ENCODE measurements around the gene MYO5A.

Gene MYO5A

DNA sequence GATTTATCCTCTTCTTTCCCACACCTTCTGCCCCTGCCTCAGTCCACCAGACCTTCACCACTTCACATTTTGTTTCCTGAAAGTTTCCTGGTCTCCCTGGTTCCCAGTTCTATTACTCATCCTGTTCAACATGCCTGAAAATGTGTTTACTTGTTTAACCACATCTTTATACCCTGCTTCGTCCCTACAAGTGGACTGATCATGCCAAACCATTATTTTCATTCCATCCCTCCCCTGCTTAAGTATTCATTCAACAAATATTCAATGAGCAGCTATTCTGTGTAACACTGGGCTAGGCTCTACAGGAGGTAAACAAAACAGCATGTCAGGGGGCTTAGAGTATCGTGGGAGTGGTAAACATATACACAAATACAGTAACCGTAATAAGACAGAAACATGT is 5.5 kb downstream of the MYO5A start:
- H3K4me1 ChIP-seq: no peaks in the 10 kb centered on the region
- H3K27me3 ChIP-seq (ENCODE audit: control insufficient read depth, insufficient read depth, low read length): no peaks in the 10 kb centered on the region
- peak overlapping the region; percentile 9 for H3K4me2 ChIP-seq (ENCODE audit: low read length)
- TF ChIP-seq, protein P1, sequence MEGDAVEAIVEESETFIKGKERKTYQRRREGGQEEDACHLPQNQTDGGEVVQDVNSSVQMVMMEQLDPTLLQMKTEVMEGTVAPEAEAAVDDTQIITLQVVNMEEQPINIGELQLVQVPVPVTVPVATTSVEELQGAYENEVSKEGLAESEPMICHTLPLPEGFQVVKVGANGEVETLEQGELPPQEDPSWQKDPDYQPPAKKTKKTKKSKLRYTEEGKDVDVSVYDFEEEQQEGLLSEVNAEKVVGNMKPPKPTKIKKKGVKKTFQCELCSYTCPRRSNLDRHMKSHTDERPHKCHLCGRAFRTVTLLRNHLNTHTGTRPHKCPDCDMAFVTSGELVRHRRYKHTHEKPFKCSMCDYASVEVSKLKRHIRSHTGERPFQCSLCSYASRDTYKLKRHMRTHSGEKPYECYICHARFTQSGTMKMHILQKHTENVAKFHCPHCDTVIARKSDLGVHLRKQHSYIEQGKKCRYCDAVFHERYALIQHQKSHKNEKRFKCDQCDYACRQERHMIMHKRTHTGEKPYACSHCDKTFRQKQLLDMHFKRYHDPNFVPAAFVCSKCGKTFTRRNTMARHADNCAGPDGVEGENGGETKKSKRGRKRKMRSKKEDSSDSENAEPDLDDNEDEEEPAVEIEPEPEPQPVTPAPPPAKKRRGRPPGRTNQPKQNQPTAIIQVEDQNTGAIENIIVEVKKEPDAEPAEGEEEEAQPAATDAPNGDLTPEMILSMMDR (IDR thresholded peaks at IDR 0.05): no peak
- no peaks in the 10 kb centered on the region for H3K36me3 ChIP-seq (ENCODE audit: control insufficient read depth, insufficient read depth, low read length)
- H3K9ac ChIP-seq: no peak overlapping the region
- H3K27ac ChIP-seq: peak overlapping the region; percentile 8
- H3K9me3 ChIP-seq (ENCODE audit: control insufficient read depth, low read length): no peaks in the 10 kb centered on the region
- no peak overlapping the region for H3K4me3 ChIP-seq (ENCODE audit: low read depth, low read length)
- H2AFZ ChIP-seq: no peak overlapping the region
- peaks cover 10% of the 10 kb centered on the region for H3K79me2 ChIP-seq

DNA sequence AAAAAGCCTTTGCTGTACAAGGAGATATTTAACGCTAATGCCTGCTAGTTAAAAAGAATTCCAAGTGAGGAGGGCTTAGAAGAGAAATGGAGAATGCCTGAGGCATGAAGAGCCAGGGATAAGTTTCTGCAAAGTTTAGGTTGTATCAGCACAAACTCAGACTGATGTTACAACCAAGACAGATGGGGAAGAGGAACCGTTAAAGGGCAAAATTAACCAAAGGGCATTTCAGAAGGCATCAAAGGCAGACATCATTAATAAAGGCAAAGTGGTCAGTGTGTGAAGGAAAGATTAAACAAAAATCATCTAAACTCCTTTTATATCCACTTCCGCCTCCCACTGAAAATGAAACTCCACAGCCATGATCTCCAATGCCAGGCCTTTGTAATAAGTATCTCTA is 7.0 kb downstream of the MYO5A start:
- H3K36me3 ChIP-seq (ENCODE audit: control insufficient read depth, insufficient read depth, low read length): no peaks in the 10 kb centered on the region
- H3K4me3 ChIP-seq (ENCODE audit: low read depth, low read length): no peak overlapping the region
- no peak overlapping the region for H2AFZ ChIP-seq
- H3K9me3 ChIP-seq (ENCODE audit: control insufficient read depth, low read length): no peaks in the 10 kb centered on the region
- H3K9ac ChIP-seq: no peak overlapping the region
- TF ChIP-seq, protein P1 (IDR thresholded peaks at IDR 0.05): no peak
- no peaks in the 10 kb centered on the region for H3K27me3 ChIP-seq (ENCODE audit: control insufficient read depth, insufficient read depth, low read length)
- H3K4me1 ChIP-seq: no peaks in the 10 kb centered on the region
- H3K79me2 ChIP-seq: peaks cover 14% of the 10 kb centered on the region
- no peak overlapping the region for H3K27ac ChIP-seq
- no peak overlapping the region for H3K4me2 ChIP-seq (ENCODE audit: low read length)

DNA sequence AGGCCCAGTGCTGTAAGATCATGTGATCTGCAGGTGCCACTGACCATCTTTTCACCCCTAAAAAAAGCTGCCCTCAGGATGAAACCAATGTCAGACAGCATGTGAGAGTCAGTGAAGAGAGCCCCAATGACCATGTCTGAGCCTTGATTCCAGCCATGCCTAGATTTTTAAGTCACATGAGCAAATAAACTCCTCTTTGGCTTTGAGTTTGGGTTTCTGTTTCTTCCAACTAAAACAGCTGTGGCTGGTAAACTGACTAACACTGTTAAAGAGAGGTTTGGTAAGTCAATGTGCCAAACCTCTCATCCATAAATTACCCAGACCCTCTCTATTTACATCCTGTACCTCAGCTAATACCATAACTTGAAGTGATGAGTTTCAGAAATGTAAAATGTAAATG is 8.3 kb downstream of the MYO5A start:
- Histone ChIP-seq H3K27me3 (ENCODE audit: control insufficient read depth, insufficient read depth, low read length) (no peaks in the 10 kb centered on the region), H2AFZ (no peak overlapping the region), H3K4me3 (ENCODE audit: low read depth, low read length) (no peak overlapping the region), H3K36me3 (ENCODE audit: control insufficient read depth, insufficient read depth, low read length) (no peaks in the 10 kb centered on the region), H3K4me1 (no peaks in the 10 kb centered on the region), H3K79me2 (peaks cover 17% of the 10 kb centered on the region), H3K9ac (no peak overlapping the region), H3K9me3 (ENCODE audit: control insufficient read depth, low read length) (no peaks in the 10 kb centered on the region), H3K4me2 (ENCODE audit: low read length) (no peak overlapping the region), H3K27ac (no peak overlapping the region)
- TF ChIP-seq, protein P1 (IDR thresholded peaks at IDR 0.05): no peak

DNA sequence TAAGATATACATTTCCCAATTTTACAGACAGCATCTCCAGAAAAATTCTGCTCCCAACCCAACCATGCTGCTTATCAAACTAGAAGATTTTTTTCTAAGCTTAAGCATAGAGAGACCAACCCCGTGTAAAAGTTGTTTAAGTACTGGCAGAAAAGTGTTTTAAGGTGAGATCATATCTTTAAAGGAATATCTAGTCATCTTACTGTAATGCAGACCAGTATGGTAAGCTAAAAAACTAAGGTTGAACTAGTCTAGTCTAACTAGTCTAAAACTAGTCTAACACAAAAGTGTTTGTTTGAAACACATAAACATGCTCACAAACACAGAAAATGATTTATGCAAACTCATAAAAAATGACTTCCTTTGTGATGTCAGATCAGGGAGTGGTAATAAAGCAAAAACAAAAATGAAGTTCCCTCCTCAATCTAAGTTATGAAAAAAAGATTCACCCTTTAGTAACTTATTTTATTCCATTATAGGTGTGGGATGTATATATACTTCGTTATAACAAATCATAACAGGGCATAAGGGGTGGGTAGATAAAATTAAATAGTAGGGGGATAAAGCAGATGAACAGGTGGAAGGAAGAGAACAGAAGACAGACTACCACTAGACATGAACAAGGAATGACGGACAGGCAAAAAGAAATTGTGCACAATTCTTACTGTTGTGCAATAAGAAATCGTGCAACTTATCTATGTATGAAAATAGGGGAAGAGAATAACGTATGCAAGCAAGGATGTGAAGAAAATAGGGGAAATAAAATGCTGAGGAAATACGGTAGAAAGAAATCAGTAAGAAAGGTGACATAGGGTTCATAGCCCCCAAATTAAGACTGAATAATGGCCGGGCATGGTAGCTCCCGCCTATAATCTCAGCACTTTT is 10.0 kb downstream of the MYO5A start:
- Histone ChIP-seq H3K9ac (no peak overlapping the region), H2AFZ (no peak overlapping the region), H3K4me1 (no peaks in the 10 kb centered on the region), H3K27me3 (ENCODE audit: control insufficient read depth, insufficient read depth, low read length) (no peaks in the 10 kb centered on the region), H3K27ac (no peak overlapping the region), H3K4me3 (ENCODE audit: low read depth, low read length) (no peak overlapping the region), H3K4me2 (ENCODE audit: low read length) (no peak overlapping the region), H3K79me2 (peaks cover 17% of the 10 kb centered on the region), H3K9me3 (ENCODE audit: control insufficient read depth, low read length) (no peaks in the 10 kb centered on the region), H3K36me3 (ENCODE audit: control insufficient read depth, insufficient read depth, low read length) (no peaks in the 10 kb centered on the region)
- TF ChIP-seq, protein P1 (IDR thresholded peaks at IDR 0.05): no peak

DNA sequence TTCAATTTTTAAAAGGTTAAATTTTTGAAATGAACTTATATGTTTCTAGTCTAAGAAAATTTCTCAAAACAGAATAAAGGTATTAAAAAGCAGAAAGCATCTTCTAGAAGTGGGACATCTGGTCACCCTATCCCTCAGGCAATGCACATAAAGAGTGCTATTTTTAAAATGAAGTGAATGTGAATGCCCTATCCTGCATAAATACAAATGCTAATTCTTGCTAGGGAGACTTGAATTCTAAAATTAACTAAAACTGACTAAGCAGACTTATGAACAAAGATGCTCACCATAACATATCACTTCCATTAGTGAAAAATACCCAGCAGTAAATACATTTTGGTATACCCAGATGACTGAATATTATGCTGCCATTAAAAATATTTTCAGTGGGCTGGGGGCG is 11.7 kb downstream of the MYO5A start:
- Histone ChIP-seq H3K9ac (no peak overlapping the region), H3K79me2 (peaks cover 17% of the 10 kb centered on the region), H3K9me3 (ENCODE audit: control insufficient read depth, low read length) (no peaks in the 10 kb centered on the region), H3K27ac (no peak overlapping the region), H3K4me3 (ENCODE audit: low read depth, low read length) (no peak overlapping the region), H3K36me3 (ENCODE audit: control insufficient read depth, insufficient read depth, low read length) (no peaks in the 10 kb centered on the region), H3K4me2 (ENCODE audit: low read length) (no peak overlapping the region), H3K27me3 (ENCODE audit: control insufficient read depth, insufficient read depth, low read length) (no peaks in the 10 kb centered on the region), H3K4me1 (no peaks in the 10 kb centered on the region), H2AFZ (no peak overlapping the region)
- TF ChIP-seq, protein P1 (IDR thresholded peaks at IDR 0.05): no peak

All from parathyroid adenoma (tissue), 2 donors.